Neural cell (in vitro differentiated cells): ENCODE data around the gene SP6. TPM values are rescaled to one million over a fixed set of nuclear protein-coding genes. Genes with fewer than 3 reads are reported as not detected.

ENCODE experiments used
- H2AFZ ChIP-seq: fragments of 200-600, 300-800 bp; sonication (generic), shearing (Covaris generic); 2 replicates; pipeline ENCODE4 v1.6.0; 2014; ENCODE audit warnings: low read depth, mild to moderate bottlenecking, antibody characterized with exemption, low read length, moderate library complexity
- H3F3A ChIP-seq: fragments of 200-600 bp; shearing (Covaris generic); 2 replicates; pipeline ENCODE4 v1.6.1; 2016; ENCODE audit warnings: mild to moderate bottlenecking, moderate library complexity, mixed read lengths, antibody characterized with exemption, low read length; ENCODE audit not compliant: insufficient read depth, poor library complexity, severe bottlenecking
- H3K27ac ChIP-seq: fragments of 200-600, 300-800 bp; sonication (generic), shearing (Covaris generic); 2 replicates; pipeline ENCODE4 v1.5.1; 2014; ENCODE audit warnings: mild to moderate bottlenecking, low read length, moderate library complexity
- H3K27me3 ChIP-seq: fragments of 300-800, 200-600 bp; sonication (generic), shearing (Covaris generic); 2 replicates; pipeline ENCODE4 v1.6.0; 2014; ENCODE audit warnings: mild to moderate bottlenecking, low read depth, low read length, moderate library complexity; ENCODE audit not compliant: insufficient read depth
- H3K36me3 ChIP-seq: fragments of 300-800, 200-600 bp; sonication (generic), shearing (Covaris generic); 2 replicates; pipeline ENCODE4 v1.5.1; 2014; ENCODE audit warnings: mild to moderate bottlenecking, antibody characterized with exemption, low read length, moderate library complexity; ENCODE audit not compliant: insufficient read depth
- H3K4me2 ChIP-seq: fragments of 300-800, 200-600 bp; sonication (generic), shearing (Covaris generic); 2 replicates; pipeline ENCODE4 v1.6.0; 2014; ENCODE audit warnings: mild to moderate bottlenecking, low read length
- H3K4me3 ChIP-seq: fragments of 300-800, 200-600 bp; sonication (generic), shearing (Covaris generic); 2 replicates; pipeline ENCODE4 v1.5.1; 2014; ENCODE audit warnings: mild to moderate bottlenecking, low read length, moderate library complexity
- H3K79me2 ChIP-seq: fragments of 200-600 bp; shearing (Covaris generic); replicated peaks from 2 replicates; pipeline ENCODE4 v1.6.0; 2014; ENCODE audit warnings: mild to moderate bottlenecking, low read length, moderate library complexity; ENCODE audit not compliant: insufficient read depth
- H3K9ac ChIP-seq: fragments of 300-800, 200-600 bp; sonication (generic), shearing (Covaris generic); 2 replicates; pipeline ENCODE4 v1.6.1; 2016; ENCODE audit warnings: mild to moderate bottlenecking, low read length, mixed read lengths
- H3K9me2 ChIP-seq: fragments of 200-600 bp; shearing (Covaris generic); 2 replicates; pipeline ENCODE4 v1.6.1; 2016; ENCODE audit warnings: mild to moderate bottlenecking, low read length, mixed read lengths; ENCODE audit not compliant: insufficient read depth
- H3K9me3 ChIP-seq: fragments of 200-600, 300-800 bp; sonication (generic), shearing (Covaris generic); 2 replicates; pipeline ENCODE4 v1.6.1; 2016; ENCODE audit warnings: mild to moderate bottlenecking, mixed run types, low read length, moderate library complexity, mixed read lengths
- H4K20me1 ChIP-seq: fragments of 200-600 bp; shearing (Covaris generic); 2 replicates; pipeline ENCODE4 v1.6.1; 2016; ENCODE audit warnings: mild to moderate bottlenecking, mixed run types; ENCODE audit not compliant: insufficient read depth
- EP300 ChIP-seq: fragments of 450-650 bp; conservative IDR thresholded peaks from 2 replicates; pipeline ENCODE4 v1.6.1; 2014; ENCODE audit warnings: antibody characterized with exemption, mild to moderate bottlenecking, moderate library complexity; ENCODE audit not compliant: poor library complexity, severe bottlenecking
- EZH2 ChIP-seq: fragments of 200-600, 300-800 bp; shearing (Covaris generic), sonication (generic); IDR thresholded peaks from 2 replicates; pipeline ENCODE4 v1.6.1; 2014; ENCODE audit warnings: antibody characterized with exemption, low read length, borderline replicate concordance, mild to moderate bottlenecking; ENCODE audit not compliant: insufficient read depth, poor library complexity, severe bottlenecking
- MXI1 ChIP-seq: fragments of 450-650 bp; conservative IDR thresholded peaks from 2 replicates; pipeline ENCODE4 v1.6.1; 2014; ENCODE audit warnings: antibody characterized with exemption, mild to moderate bottlenecking; ENCODE audit not compliant: poor library complexity, severe bottlenecking
- POLR2AphosphoS5 ChIP-seq: IDR thresholded peaks from 2 replicates; pipeline ENCODE4 v1.6.1; 2012
- RAD21 ChIP-seq: fragments of 450-650 bp; conservative IDR thresholded peaks from 2 replicates; pipeline ENCODE4 v1.6.1; 2014; ENCODE audit warnings: antibody characterized with exemption, mild to moderate bottlenecking, moderate library complexity
- REST ChIP-seq: IDR thresholded peaks from 2 replicates; pipeline ENCODE4 v1.6.1; 2012; ENCODE audit warnings: borderline replicate concordance
- SMC3 ChIP-seq: fragments of 450-650 bp; conservative IDR thresholded peaks from 2 replicates; pipeline ENCODE4 v1.6.1; 2014; ENCODE audit warnings: antibody characterized with exemption, mild to moderate bottlenecking, moderate library complexity; ENCODE audit not compliant: poor library complexity
- TAF1 ChIP-seq: IDR thresholded peaks from 2 replicates; pipeline ENCODE4 v1.6.1; 2012; ENCODE audit warnings: low read depth
- polyA plus RNA-seq: library from polyadenylated mRNA; depleted of rRNA; stranded (reverse); fragments of >200 nt; gene quantifications from 2 replicates; pipeline ENCODE4 v1.2.3, GENCODE V29; 2014
- TF ChIP-seq, protein P1 (sequence below): fragments of 450-650 bp; IDR thresholded peaks from 2 replicates; pipeline ENCODE4 v1.5.1; 2014; ENCODE audit warnings: antibody characterized with exemption, mild to moderate bottlenecking, moderate library complexity; ENCODE audit not compliant: poor library complexity, severe bottlenecking

SP6 gene
- polyA plus RNA-seq, 1 donor from 2014 or later: 0.42 TPM

DNA sequence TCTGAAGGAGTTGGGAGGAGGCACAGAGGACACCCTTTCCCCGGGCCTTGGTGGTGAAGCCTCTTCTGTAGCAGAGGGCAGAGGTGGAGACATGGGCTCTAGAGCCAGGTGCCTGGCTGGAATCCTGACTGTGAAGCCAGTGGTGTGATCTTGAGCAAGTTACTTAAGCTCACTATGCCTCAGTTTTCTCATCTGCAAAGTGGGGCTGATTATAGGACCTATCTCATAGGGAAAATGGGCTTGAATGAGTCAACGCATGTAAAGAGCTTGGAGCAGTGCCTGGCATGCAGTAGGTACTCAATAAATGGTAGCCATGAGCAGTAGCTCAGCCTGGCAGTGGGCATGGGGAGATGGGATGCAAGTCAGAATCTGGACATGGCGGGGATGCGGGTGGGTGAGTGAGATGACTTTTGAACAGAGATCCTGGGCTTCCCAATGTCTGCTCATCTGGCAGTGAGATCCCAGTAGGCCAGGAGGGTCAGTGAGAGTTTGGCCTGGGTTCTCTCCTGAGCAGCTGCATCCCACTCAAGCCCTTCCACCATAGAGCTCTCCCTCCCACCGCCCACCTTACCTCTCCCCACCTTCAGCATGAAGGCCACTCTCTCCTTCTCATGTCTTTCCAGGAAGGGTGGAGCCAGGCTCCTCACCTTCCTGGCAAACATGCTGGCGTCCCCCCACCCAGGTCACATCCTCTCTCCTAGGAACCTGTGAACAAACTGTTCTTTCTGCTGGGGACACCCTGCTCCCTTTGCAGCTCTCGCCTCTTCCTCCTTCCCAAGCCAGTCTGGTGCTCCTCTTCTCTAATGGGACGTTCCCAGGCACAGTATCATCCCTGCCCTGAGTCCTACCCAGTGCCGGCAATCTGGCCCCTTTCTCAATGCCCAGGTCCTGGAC lies 32.0 kb upstream of the SP6 start:
- Histone ChIP-seq H3K4me2 (no peak overlapping the region), H3K27me3 (no peaks in the 10 kb centered on the region), H3K9ac (no peak overlapping the region), H3K9me2 (no peaks in the 10 kb centered on the region), H4K20me1 (no peaks in the 10 kb centered on the region), H3F3A (no peaks in the 10 kb centered on the region), H3K79me2 (no peaks in the 10 kb centered on the region), H3K36me3 (no peaks in the 10 kb centered on the region), H3K27ac (no peak overlapping the region), H3K4me3 (no peak overlapping the region), H3K9me3 (no peaks in the 10 kb centered on the region), H2AFZ (no peak overlapping the region)
- TF ChIP-seq EZH2 (no peak), POLR2AphosphoS5 (no peak), RAD21 (no peak), REST (no peak)
- TF ChIP-seq, protein P1, sequence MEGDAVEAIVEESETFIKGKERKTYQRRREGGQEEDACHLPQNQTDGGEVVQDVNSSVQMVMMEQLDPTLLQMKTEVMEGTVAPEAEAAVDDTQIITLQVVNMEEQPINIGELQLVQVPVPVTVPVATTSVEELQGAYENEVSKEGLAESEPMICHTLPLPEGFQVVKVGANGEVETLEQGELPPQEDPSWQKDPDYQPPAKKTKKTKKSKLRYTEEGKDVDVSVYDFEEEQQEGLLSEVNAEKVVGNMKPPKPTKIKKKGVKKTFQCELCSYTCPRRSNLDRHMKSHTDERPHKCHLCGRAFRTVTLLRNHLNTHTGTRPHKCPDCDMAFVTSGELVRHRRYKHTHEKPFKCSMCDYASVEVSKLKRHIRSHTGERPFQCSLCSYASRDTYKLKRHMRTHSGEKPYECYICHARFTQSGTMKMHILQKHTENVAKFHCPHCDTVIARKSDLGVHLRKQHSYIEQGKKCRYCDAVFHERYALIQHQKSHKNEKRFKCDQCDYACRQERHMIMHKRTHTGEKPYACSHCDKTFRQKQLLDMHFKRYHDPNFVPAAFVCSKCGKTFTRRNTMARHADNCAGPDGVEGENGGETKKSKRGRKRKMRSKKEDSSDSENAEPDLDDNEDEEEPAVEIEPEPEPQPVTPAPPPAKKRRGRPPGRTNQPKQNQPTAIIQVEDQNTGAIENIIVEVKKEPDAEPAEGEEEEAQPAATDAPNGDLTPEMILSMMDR: no peak

DNA sequence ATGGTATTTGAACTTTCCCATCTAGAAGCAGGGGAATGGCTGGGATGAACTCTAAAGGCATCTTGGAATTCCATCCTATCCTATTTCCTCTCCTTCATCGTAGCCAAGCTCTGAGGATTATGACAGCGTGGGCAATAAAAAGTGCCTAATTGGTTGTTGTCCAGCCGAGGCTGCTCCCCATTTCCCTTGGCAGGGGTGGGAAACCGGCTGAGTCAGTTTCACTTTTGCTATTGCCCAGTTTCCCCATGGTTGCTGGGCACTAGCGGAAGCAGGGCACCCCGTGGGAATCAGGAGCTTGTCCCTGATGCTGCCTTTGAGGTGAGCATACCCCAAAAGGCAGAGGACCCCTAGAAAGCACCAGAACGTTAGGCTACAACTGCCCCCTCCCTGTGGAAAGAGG lies 31.3 kb upstream of the SP6 start:
- no peak for TF ChIP-seq EZH2
- no peak for TF ChIP-seq TAF1
- TF ChIP-seq, protein P1: no peak
- no peak for TF ChIP-seq POLR2AphosphoS5
- TF ChIP-seq SMC3: no peak
- no peak for TF ChIP-seq RAD21
- TF ChIP-seq EP300: no peak
- TF ChIP-seq REST: no peak
- TF ChIP-seq MXI1: no peak
- no peaks in the 10 kb centered on the region for H3K27me3 ChIP-seq
- no peaks in the 10 kb centered on the region for H4K20me1 ChIP-seq
- H3K9me2 ChIP-seq: no peaks in the 10 kb centered on the region
- H2AFZ ChIP-seq: no peak overlapping the region
- H3K9ac ChIP-seq: no peak overlapping the region
- H3K9me3 ChIP-seq: no peaks in the 10 kb centered on the region
- H3K4me2 ChIP-seq: no peak overlapping the region
- H3K4me3 ChIP-seq: no peak overlapping the region
- H3K27ac ChIP-seq: no peak overlapping the region
- no peaks in the 10 kb centered on the region for H3K36me3 ChIP-seq
- no peaks in the 10 kb centered on the region for H3K79me2 ChIP-seq
- H3F3A ChIP-seq: no peaks in the 10 kb centered on the region
